Adrenal gland (tissue), 5 donors: Measurements from ENCODE around the gene NUP93.

Source experiments
- CTCF ChIP-seq, 6 experiments: fragments of 450-650 bp in 4 of 6; fragments of 200-600 bp in 2 of 6; sonication (generic) in 1 of 6; IDR thresholded peaks; 1 replicate in 5 of 6; 2 replicates in 1 of 6; pipeline versions ENCODE4 v1.5.1 to v1.8.0; 2016 to 2021; ENCODE audit warnings: antibody characterized with exemption in 6 of 6, mild to moderate bottlenecking in 2 of 6, moderate library complexity in 1 of 6
- POLR2A ChIP-seq, 2 donors: fragments of 450-650 bp; IDR thresholded peaks; one replicate each; pipeline ENCODE4 v1.6.1; 2017; ENCODE audit warnings: antibody characterized with exemption in 2 of 2, mild to moderate bottlenecking in 2 of 2, moderate library complexity in 1 of 2
- donor health status: DM: no; HTN: no; CAD: no.

- no peak for TF ChIP-seq CTCF (IDR thresholded peaks at IDR 0.05)
- TF ChIP-seq POLR2A (IDR thresholded peaks at IDR 0.05): no peak
Measured at GRCh38 chr16:56753410-56753809, 23.5 kb downstream of the NUP93 start.
